Common myeloid progenitor, CD34-positive (primary cell): ENCODE results near the gene ZBTB22.
"Not testable (repeated sequence)": the region's sequence is repeated elsewhere in the genome, so short reads cannot be mapped to it uniquely, and the experiment has no call there.

Experiments used
- CTCF ChIA-PET: fragments of 350-600 bp; sonication (Branson Sonifier 250); formaldehyde crosslinking; loops from one replicate; lab custom pipeline; 2021; ENCODE audit warnings: antibody characterized with exemption; lab: Charles Lee
- POLR2A ChIA-PET: fragments of 350-600 bp; sonication (Branson Sonifier 250); formaldehyde crosslinking; loops from one replicate; lab custom pipeline; 2021; ENCODE audit warnings: antibody characterized with exemption; lab: Charles Lee
- DNase-seq, 3 donors: peaks; one replicate each; pipeline versions ENCODE4 v3.0.0 to v3.0.0-alpha.2; 2013
- H3K27ac ChIP-seq, 2 experiments: 1 replicate in 1 of 2; 2 replicates in 1 of 2; pipeline ENCODE4 v1.7.0; 2013; ENCODE audit warnings: inconsistent platforms in 2 of 2, low read length in 2 of 2, mild to moderate bottlenecking in 2 of 2, low read depth in 1 of 2, moderate library complexity in 1 of 2; ENCODE audit not compliant: severe bottlenecking in 2 of 2, insufficient read depth in 1 of 2, poor library complexity in 1 of 2
- H3K27me3 ChIP-seq, 5 experiments: replicated peaks in 2 of 5; 1 replicate in 3 of 5; 2 replicates in 2 of 5; pipeline versions ENCODE4 v1.6.1 to v1.7.0; 2013; ENCODE audit warnings: low read length in 4 of 5, mild to moderate bottlenecking in 2 of 5, moderate library complexity in 2 of 5, inconsistent platforms in 1 of 5; ENCODE audit not compliant: insufficient read depth in 5 of 5, control insufficient read depth in 4 of 5
- H3K36me3 ChIP-seq, 4 experiments: 1 replicate in 2 of 4; 2 replicates in 2 of 4; pipeline versions ENCODE4 v1.6.1 to v1.7.0; 2013; ENCODE audit warnings: low read length in 3 of 4, control low read depth in 1 of 4, mild to moderate bottlenecking in 1 of 4; ENCODE audit not compliant: control insufficient read depth in 4 of 4, insufficient read depth in 4 of 4
- H3K4me1 ChIP-seq, 4 experiments: 1 replicate in 3 of 4; 2 replicates in 1 of 4; pipeline versions ENCODE4 v1.6.1 to v1.7.1; 2013; ENCODE audit warnings: low read length in 3 of 4, mild to moderate bottlenecking in 3 of 4, control low read depth in 1 of 4, inconsistent platforms in 1 of 4, moderate library complexity in 1 of 4; ENCODE audit not compliant: control insufficient read depth in 4 of 4, insufficient read depth in 4 of 4; ENCODE audit errors: control extremely low read depth in 1 of 4
- H3K4me3 ChIP-seq, 7 experiments: 1 replicate in 4 of 7; 2 replicates in 3 of 7; pipeline versions ENCODE4 v1.5.1 to v1.7.0; 2013; ENCODE audit warnings: mild to moderate bottlenecking in 7 of 7, low read length in 6 of 7, moderate library complexity in 6 of 7, inconsistent platforms in 2 of 7, low read depth in 2 of 7, control low read depth in 1 of 7; ENCODE audit not compliant: insufficient read depth in 4 of 7, control insufficient read depth in 1 of 7; ENCODE audit errors: extremely low read depth in 1 of 7
- H3K9me3 ChIP-seq, 5 experiments: 1 replicate in 4 of 5; 2 replicates in 1 of 5; pipeline versions ENCODE4 v1.6.1 to v1.7.1; 2013; ENCODE audit warnings: low read length in 4 of 5, mild to moderate bottlenecking in 2 of 5, inconsistent platforms in 1 of 5, low read depth in 1 of 5, moderate library complexity in 1 of 5; ENCODE audit not compliant: control insufficient read depth in 4 of 5, insufficient read depth in 2 of 5; ENCODE audit errors: control extremely low read depth in 1 of 5
- WGBS: methylation state at CpG from one replicate; pipeline ENCODE4 v1.1.5; 2013; ENCODE audit not compliant: insufficient coverage; 5-methylcytosine and 5-hydroxymethylcytosine counted together

The ZBTB22 gene

DNA sequence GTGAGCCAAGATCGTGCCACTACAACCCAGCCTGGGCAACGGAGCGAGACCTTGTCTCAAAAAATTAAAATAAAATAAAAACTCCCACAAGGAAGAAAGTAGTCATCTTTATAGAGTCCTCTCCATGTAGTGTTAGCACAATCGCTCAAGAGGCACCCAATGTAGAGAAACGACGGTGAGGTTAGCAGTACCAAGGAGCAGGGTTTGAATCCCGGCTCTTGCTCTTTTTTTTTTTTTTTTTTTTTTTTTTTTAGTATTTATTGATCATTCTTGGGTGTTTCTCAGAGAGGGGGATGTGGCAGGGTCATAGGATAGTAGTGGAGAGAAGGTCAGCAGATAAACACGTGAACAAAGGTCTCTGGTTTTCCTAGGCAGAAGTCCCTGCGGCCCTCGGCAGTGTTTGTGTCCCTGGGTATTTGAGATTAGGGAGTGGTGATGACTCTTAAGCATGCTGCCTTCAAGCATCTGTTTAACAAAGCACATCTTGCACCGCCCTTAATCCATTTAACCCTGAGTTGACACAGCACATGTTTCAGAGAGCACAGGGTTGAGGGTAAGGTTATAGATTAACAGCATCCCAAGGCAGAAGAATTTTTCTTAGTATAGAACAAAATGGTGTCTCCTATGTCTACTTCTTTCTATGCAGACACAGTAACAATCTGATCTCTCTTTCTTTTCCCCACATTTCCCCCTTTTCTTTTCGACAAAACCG is 39.8 kb upstream of the ZBTB22 start:
- H3K4me3 ChIP-seq, H3K27ac ChIP-seq, H3K36me3 ChIP-seq, DNase-seq, H3K27me3 ChIP-seq, H3K4me1 ChIP-seq, H3K9me3 ChIP-seq, CTCF ChIA-PET: not testable (repeated sequence)
- POLR2A ChIA-PET: interaction anchor here (0.7 kb wide), 1 partner anchor 136 kb away, joined by 3 read pairs; no protein-coding TSS in a partner anchor
- 97% methylated on average over 5 of the region's 13 CpGs for WGBS

DNA sequence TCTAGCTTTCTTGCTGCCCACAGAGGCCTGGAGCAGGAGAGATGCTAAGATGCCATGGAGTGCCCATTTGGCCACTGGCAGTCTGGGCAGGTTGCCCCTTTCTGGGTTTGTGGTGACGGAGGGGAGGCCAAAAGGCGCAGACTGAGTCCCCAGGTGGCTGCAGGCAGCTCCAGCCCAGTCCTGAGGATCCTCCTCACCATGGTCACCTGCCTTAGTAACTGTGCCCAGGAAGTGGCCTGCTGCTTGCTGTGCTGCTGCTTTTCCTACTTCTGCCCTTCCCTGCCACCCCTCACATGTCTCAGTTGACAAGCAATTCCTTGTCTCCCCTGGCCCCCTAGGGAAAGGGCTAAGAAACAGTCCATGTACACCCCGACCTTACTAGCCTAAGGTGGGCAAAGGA is 38.8 kb upstream of the ZBTB22 start:
- POLR2A ChIA-PET: no interaction called here
- no peak for DNase-seq
- CTCF ChIA-PET: no interaction called here
- H3K36me3 ChIP-seq: no peaks in the 10 kb centered on the region
- WGBS: 71% methylated on average over 3 of the region's 3 CpGs
- H3K4me3 ChIP-seq: no peak overlapping the region
- H3K27ac ChIP-seq: no peak overlapping the region
- H3K9me3 ChIP-seq: no peaks in the 10 kb centered on the region
- no peaks in the 10 kb centered on the region for H3K27me3 ChIP-seq
- peaks cover 0 to 3% (median 0%) of the 10 kb centered on the region in 4 experiments for H3K4me1 ChIP-seq

DNA sequence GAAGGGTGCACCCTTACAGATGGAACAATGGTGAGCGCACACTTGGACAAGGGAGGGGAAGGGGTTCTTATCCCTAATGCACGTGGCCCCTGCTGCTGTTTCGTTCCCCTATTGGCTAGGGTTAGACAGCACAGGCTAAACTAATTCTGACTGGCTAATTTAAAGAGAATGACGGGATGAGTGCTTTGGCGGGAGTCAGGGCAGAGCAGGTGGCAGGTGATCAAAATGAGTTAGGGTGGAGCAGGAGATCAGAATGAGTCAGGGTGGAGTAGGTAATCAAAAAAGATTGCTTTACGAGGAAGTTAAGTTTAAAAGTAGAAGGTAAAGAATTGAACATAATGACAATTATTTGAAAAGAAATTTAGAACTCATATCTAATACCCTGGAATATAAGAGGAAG is 38.3 kb upstream of the ZBTB22 start:
- H3K9me3 ChIP-seq, H3K4me3 ChIP-seq, H3K36me3 ChIP-seq, POLR2A ChIA-PET, DNase-seq, H3K4me1 ChIP-seq, H3K27me3 ChIP-seq, H3K27ac ChIP-seq, CTCF ChIA-PET: not testable (repeated sequence)
- 98% methylated on average over 5 of the region's 6 CpGs for WGBS

DNA sequence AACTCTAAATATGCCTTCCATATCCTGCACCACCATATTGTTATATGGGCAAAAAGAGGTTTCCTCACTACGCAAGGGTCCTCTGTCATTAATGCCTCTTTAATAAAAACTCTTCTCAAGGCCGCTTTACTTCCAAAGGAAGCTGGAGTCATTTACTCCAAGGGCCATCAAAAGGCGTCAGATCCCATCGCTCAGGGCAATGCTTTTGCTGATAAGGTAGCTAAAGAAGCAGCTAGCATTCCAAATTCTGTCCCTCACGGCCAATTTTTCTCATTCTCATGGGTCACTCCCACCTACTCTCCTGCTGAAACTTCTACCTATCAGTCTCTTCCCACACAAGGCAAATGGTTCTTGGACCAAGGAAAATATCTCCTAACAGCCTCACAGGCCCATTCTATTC is 30.3 kb upstream of the ZBTB22 start:
- Histone ChIP-seq H3K4me1 (peaks cover 13 to 23% (median 21%) of the 10 kb centered on the region in 4 experiments), H3K36me3 (no peaks in the 10 kb centered on the region), H3K4me3 (no peak overlapping the region), H3K9me3 (no peaks in the 10 kb centered on the region), H3K27me3 (no peaks in the 10 kb centered on the region), H3K27ac (no peak overlapping the region)
- 100% methylated on average over 5 of the region's 5 CpGs for WGBS
- ChIA-PET CTCF (interaction anchor here (1.0 kb wide), 1 partner anchor 24 kb away, joined by 3 read pairs; no protein-coding TSS in a partner anchor), POLR2A (no interaction called here)
- DNase-seq: no peak

DNA sequence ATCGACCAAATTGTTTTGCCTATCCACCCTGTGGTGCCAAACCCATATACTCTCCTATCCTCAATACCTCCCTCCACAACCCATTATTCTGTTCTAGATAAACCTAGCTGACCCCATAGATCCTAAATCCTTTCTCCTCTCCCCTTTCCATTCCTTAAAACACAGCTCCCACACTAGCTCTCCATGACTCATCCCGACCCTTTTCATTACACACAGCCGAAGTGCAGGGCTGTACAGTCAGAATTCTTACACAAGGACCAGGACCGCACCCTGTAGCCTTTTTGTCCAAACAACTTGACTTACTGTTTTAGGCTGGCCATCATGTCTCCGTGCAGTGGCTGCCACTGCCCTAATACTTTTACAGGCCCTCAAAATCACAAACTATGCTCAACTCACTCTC is 29.4 kb upstream of the ZBTB22 start:
- H3K27me3 ChIP-seq, H3K4me3 ChIP-seq, POLR2A ChIA-PET, H3K9me3 ChIP-seq, H3K36me3 ChIP-seq, DNase-seq, H3K27ac ChIP-seq: not testable (repeated sequence)
- CTCF ChIA-PET: interaction anchor here (0.9 to 3.9 kb wide), 3 partner anchors 14 to 29 kb away, joined by 3 to 18 read pairs (median 3); partner anchors contain the start of gene ZBTB22
- WGBS: 87% methylated on average over 3 of the region's 5 CpGs
- H3K4me1 ChIP-seq: peaks cover 13 to 23% (median 21%) of the 10 kb centered on the region in 4 experiments

DNA sequence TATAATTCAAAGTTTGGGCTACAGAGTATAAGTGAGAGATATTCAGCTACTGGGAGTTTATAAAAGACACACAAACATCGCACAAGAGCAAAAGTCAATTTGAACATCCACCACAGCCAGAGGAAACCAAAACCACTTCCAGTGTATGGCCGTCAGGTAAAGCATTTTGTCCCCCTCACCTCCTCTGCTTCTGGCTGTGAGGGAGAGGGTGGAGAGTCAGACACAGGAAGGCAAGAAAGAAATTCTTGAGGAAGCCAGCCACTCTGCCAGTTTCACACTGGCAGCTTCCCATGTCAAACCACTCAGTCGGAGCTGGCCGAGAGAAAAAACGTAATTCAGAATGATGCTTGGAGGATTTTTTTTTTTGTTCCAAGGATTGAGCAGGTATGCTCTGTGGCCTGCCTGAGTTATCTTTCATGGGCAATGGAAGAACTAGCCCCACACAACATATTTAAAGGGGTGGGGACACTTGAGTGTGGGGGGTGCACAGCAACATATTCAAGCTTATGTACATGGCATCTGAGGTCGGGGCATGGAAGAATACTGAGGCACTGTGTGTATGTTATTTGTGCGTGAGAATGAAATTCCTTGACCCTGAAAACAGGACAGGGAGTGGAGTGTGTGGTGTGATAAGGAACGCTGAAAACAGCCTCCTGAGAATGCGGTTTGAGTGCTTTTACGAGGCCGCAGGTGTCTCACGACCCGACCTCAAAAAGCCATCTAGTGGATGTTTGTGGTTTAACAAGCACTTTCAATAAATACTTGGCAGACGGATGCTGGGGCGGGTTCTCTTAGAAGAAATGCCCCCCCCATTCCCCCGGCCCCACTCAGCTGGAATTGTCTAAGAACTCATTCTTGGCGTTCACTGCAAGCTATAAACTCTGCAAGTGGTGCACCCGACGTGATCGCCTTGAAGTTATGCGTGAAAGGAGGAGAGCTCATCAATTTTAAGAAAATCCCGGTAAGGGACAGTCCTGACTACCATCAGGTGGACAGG is 27.5 kb upstream of the ZBTB22 start:
- H3K4me3 ChIP-seq: peak overlapping the region in 6 of 7 experiments; percentile 25 to 69 (median 49)
- CTCF ChIA-PET: interaction anchor here (0.6 to 3.9 kb wide), 19 partner anchors 8 to 349 kb away, joined by 3 to 18 read pairs (median 4); partner anchors contain the start of genes B3GALT4, PFDN6, RGL2 and WDR46
- peak overlapping the region; percentile 73 to 77 for H3K27ac ChIP-seq
- POLR2A ChIA-PET: interaction anchor here (0.5 to 2.6 kb wide), 6 partner anchors 24 to 80 kb away, joined by 4 to 16 read pairs (median 4); partner anchors contain the start of genes PFDN6, RGL2, WDR46 and ZBTB22
- no peaks in the 10 kb centered on the region for H3K36me3 ChIP-seq
- peak; percentile 88 to 93 (median 92) for DNase-seq
- H3K9me3 ChIP-seq: no peaks in the 10 kb centered on the region
- WGBS: 8% methylated on average over 15 of the region's 22 CpGs
- no peaks in the 10 kb centered on the region for H3K27me3 ChIP-seq
- H3K4me1 ChIP-seq: peaks cover 13 to 23% (median 21%) of the 10 kb centered on the region in 4 experiments
